HL-60 (cell line): Measurements from ENCODE around the gene ADCY1.

Source experiments
- POLR2AphosphoS5 ChIP-seq: IDR thresholded peaks from 2 replicates; pipeline ENCODE4 v1.6.1; 2012; ENCODE audit warnings: low read depth
- TF ChIP-seq, protein P1 (sequence below): IDR thresholded peaks from one replicate; pipeline ENCODE4 v1.5.1; 2011; ENCODE audit warnings: low read length, control low read depth, inconsistent platforms; ENCODE audit not compliant: insufficient read depth
- TF ChIP-seq, protein P2 (sequence below): IDR thresholded peaks from 2 replicates; pipeline ENCODE4 v1.6.1; 2012; ENCODE audit warnings: low read depth; ENCODE audit not compliant: insufficient replicate concordance

DNA sequence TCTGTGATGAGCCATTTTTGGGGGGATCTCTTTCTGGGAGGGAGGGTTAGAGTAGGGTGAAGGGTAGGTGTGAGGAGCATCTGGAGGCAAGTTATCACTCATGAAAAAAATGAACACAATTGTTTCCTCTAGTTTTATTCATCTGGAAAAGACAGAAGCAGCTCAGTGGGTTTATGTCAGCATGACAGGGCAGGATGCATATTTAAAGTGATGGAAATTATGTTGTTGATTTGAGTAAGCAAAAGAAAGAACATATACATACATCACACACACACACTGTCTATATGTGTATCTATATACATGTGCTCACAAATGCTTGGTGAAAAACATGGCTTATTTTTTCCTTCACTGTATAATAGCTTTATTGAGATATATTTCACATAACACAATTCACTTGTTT lies 114.2 kb downstream of the ADCY1 start:
- TF ChIP-seq, protein P1, sequence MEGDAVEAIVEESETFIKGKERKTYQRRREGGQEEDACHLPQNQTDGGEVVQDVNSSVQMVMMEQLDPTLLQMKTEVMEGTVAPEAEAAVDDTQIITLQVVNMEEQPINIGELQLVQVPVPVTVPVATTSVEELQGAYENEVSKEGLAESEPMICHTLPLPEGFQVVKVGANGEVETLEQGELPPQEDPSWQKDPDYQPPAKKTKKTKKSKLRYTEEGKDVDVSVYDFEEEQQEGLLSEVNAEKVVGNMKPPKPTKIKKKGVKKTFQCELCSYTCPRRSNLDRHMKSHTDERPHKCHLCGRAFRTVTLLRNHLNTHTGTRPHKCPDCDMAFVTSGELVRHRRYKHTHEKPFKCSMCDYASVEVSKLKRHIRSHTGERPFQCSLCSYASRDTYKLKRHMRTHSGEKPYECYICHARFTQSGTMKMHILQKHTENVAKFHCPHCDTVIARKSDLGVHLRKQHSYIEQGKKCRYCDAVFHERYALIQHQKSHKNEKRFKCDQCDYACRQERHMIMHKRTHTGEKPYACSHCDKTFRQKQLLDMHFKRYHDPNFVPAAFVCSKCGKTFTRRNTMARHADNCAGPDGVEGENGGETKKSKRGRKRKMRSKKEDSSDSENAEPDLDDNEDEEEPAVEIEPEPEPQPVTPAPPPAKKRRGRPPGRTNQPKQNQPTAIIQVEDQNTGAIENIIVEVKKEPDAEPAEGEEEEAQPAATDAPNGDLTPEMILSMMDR: no peak
- no peak for TF ChIP-seq POLR2AphosphoS5
- TF ChIP-seq, protein P2, sequence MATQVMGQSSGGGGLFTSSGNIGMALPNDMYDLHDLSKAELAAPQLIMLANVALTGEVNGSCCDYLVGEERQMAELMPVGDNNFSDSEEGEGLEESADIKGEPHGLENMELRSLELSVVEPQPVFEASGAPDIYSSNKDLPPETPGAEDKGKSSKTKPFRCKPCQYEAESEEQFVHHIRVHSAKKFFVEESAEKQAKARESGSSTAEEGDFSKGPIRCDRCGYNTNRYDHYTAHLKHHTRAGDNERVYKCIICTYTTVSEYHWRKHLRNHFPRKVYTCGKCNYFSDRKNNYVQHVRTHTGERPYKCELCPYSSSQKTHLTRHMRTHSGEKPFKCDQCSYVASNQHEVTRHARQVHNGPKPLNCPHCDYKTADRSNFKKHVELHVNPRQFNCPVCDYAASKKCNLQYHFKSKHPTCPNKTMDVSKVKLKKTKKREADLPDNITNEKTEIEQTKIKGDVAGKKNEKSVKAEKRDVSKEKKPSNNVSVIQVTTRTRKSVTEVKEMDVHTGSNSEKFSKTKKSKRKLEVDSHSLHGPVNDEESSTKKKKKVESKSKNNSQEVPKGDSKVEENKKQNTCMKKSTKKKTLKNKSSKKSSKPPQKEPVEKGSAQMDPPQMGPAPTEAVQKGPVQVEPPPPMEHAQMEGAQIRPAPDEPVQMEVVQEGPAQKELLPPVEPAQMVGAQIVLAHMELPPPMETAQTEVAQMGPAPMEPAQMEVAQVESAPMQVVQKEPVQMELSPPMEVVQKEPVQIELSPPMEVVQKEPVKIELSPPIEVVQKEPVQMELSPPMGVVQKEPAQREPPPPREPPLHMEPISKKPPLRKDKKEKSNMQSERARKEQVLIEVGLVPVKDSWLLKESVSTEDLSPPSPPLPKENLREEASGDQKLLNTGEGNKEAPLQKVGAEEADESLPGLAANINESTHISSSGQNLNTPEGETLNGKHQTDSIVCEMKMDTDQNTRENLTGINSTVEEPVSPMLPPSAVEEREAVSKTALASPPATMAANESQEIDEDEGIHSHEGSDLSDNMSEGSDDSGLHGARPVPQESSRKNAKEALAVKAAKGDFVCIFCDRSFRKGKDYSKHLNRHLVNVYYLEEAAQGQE: no peak
